NCI-H2107 treated with DMSO at 0.1 percent for 48 hours (cell line): Measurements from ENCODE around the gene KCNIP3.

Experiments
- DNase-seq: peaks from one replicate; lab custom pipeline; 2025; ENCODE audit not compliant: unreplicated experiment; lab: John Stamatoyannopoulos, UW

KCNIP3 gene

DNA sequence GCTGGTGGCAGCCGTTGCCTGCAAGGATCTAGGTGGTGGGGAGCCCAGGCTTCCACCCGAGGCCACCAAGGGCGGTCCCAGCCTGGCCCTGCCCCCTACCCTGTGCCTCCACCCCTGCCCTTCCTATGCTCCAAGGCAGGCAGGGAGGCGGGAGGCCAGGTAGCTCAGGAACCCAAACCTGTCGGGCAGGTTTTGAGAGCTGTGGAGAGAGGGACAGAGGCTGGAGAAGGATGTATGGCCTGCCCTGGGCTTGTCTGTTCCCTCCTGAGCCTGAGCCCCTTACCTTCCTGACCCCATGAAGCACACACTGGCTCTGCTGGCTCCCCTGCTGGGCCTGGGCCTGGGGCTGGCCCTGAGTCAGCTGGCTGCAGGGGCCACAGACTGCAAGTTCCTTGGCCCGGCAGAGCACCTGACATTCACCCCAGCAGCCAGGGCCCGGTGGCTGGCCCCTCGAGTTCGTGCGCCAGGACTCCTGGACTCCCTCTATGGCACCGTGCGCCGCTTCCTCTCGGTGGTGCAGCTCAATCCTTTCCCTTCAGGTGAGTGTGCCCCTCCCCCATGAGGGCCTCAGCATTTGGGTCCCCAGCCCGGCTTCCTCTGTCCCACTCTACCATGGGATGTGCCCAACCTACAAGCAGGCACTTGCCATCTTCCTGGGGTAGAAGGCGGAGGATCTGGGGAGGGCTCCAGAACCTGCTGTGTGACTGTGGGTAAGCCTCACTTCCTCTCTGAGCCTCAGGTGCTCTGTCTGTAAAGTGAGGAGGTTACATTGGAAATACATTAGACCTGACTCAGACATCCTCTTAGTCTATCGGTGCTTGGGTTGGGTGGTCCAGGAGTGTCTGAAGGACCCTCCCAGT is 22.6 kb upstream of the KCNIP3 start, which contains the start of gene PROM2:
Gene PROM2, plus strand, starts transcription at position 159 of the 860 bp plus-strand sequence. Its CDS starts 137 bp downstream, at position 296.
- DNase-seq, result no peak

DNA sequence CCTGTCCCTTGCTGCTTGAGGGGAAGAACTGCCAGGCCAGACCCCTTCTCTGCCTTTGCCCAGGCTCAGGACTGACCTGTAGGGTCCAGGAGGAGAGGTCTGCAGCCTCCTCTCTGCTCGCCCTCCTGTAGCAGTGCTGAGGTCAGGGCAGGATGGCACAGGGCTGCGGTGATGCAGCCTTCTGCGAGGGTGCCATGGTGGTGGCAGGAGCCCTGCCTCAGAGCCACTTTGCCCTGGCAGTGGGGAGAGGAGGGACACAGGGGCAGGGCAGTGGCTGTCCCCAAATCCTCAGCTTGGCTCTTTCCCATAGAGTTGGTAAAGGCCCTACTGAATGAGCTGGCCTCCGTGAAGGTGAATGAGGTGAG is 22.0 kb upstream of the KCNIP3 start:
- DNase-seq, result no peak

DNA sequence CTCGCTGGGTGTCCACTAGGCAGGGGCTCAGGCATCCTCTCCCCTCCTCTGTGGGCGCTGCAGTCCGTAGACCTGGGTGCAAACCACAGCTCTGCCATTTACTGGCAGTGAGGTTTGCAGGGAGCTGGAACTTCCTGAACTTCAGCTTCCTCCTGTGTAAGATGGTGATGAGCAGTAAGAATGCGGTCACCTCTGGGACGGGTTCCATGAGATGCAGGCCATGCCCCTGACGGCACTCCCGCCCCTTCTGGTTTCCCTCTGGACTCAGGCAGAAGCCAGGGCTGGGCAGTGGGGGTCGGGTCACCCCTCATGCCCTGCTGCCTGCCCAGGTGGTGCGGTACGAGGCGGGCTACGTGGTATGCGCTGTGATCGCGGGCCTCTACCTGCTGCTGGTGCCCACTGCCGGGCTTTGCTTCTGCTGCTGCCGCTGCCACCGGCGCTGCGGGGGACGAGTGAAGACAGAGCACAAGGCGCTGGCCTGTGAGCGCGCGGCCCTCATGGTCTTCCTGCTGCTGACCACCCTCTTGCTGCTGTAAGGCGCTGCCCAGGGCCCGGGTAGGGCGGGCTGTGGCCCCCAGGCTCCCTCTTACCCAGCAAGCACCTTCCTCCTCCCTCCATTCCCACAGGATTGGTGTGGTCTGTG is 21.4 kb upstream of the KCNIP3 start:
- no peak for DNase-seq

DNA sequence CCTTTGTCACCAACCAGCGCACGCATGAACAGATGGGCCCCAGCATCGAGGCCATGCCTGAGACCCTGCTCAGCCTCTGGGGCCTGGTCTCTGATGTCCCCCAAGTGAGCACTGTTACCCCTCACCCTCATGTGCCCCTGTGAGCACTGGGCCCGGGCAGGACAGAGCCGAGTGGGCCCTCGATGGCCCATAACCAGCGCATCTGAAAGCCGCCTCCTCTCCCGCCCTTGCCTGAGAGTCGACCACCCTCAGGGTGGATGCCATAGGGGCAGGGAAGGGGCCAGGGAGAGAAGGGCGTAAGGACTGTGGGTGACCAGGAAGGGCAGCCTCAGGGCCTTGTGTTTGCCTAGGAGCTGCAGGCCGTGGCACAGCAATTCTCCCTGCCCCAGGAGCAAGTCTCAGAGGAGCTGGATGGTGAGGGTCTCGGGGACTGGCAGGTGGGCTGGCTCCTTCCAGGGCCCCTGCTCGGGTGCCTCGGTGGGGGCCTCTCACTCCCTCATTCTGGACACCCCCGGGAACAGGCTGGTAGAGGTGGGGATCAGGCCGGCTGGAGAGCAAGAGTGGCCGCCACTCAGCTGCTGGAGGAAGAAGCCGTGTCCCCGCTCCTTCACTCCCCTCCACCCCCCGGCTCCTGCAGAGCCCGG is 20.8 kb upstream of the KCNIP3 start:
- no peak for DNase-seq

DNA sequence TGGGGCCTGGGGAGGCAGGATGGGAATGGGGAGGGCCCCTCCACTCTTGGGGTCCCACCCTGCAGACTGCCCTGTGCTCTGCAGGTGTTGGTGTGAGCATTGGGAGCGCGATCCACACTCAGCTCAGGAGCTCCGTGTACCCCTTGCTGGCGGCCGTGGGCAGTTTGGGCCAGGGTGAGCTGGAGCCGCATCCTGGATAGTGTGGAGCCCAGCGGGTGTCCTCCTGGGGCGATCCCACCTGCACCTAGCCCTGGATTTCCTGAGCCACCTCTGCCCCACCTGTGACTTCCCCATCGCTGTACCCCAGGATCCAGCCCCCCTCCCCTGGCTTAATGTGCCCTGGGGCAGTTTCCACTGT is 20.3 kb upstream of the KCNIP3 start:
- no peak for DNase-seq

DNA sequence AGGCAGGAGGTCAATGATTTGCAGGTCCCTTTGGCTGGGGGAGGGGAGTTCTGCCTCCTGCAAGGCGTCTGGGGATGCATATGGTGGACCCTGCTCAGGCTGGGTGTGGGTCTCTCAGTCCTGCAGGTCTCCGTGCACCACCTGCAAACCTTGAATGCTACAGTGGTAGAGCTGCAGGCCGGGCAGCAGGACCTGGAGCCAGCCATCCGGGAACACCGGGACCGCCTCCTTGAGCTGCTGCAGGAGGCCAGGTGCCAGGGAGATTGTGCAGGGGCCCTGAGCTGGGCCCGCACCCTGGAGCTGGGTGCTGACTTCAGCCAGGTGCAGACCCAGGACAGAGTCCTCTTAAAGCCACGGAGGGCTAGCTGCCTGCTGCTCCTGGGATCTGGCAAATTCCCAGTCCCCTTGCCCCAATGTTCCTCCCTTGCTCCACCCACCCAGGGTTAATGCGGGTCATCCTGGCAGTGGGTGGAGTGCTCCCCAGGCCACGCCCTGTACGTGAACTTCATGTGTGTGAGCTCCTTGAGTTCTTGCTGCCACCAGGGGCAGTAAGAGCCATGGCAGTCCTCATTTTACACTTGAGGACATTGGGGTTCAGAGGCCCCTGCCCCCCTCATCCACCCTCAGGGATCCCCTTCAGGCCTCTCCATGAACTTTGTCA is 19.8 kb upstream of the KCNIP3 start:
- DNase-seq, result no peak

DNA sequence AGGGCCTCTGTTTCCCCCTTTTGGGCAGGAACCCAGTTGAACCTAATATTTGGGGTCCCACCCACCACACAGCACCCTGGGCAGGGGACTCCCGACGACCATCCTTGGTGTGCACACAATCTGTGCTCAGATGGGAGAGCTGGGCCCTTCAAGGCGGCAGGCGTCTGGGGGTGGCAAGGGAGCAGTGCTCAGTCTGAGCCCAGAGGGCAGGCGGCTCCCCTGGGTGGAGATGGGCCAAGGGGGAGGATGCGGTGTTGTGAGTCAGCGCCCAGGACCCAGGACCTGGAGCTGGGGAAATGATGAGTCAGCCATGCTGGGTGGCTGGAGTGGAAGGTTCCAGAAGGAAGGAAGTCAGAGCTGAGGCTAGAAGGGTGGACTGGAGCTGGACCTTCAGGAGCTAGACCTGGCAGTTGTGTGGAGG is 19.1 kb upstream of the KCNIP3 start:
- no peak for DNase-seq

DNA sequence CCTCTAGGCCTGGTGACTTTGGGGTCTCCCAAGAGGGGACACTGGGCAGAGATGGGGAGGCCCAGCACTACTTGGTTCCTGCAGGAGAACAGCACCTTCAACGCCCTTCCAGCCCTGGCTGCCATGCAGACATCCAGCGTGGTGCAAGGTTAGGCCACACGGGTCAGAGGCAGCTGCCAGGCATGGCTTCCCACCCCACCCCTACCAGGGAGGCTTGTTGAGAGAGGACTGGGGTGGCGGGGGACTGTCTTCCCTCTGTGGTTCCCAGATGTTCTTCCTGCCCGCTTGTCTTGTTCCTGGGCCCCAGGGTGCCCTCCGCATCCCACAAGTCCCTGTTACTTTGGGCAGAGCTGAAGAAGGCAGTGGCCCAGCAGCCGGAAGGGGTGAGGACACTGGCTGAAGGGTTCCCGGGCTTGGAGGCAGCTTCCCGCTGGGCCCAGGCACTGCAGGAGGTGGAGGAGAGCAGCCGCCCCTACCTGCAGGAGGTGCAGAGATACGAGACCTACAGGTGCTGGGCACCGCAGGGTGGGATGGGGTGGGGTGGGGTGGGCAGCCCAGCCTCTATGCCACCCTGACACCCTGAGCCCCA is 18.4 kb upstream of the KCNIP3 start:
- no peak for DNase-seq

DNA sequence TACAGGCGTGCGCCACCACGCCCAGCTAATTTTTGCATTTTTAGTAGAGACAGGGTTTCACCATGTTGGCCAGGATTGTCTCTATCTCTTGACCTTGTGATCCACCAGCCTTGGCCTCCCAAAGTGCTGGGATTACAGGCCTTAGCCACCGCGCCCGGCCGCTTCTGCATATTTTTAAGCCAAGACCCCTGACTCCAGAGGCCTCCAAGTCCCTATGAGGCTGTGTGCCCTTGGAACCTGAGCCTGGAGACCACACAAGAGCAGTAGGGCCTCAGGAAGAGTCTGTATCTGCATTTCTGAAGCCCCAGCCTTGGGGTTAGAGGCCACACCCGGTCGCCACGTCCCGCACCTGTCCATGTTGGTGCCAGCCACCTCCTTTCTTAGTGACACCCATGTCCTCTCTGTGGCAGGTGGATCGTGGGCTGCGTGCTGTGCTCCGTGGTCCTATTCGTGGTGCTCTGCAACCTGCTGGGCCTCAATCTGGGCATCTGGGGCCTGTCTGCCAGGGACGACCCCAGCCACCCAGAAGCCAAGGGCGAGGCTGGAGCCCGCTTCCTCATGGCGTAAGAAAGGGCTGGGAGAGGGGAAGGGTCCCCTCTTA is 17.6 kb upstream of the KCNIP3 start:
- no peak for DNase-seq

DNA sequence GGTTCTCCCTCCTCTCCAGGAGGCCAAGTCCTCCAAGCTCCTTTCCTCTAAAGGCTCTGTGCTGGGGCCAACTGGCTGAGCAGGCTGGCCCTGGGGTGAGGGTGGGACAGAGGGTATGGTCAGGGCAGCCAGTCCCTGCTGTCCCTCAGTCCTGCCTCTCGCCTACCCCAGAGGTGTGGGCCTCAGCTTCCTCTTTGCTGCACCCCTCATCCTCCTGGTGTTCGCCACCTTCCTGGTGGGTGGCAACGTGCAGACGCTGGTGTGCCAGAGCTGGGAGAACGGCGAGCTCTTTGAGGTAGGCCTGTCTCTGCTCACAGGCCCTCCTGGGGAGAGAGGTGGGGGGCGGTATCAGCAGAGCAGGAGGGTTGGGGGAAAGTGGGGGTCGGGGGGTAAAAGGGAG is 16.1 kb upstream of the KCNIP3 start:
- DNase-seq, result no peak

DNA sequence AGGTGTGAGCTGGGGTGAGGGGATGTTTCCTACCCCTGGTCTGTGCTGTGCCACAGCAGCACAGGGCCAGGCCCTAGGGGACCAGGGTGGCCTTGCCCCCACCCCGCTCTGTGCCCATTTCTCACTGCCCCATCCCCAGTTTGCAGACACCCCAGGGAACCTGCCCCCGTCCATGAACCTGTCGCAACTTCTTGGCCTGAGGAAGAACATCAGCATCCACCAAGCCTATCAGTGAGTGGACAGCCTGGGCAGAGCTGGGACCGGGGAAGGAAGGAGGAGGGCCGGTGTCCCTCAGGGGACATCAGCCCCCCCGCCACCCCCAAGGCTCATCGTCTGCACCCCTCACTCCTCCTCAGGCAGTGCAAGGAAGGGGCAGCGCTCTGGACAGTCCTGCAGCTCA is 15.4 kb upstream of the KCNIP3 start:
- no peak for DNase-seq

DNA sequence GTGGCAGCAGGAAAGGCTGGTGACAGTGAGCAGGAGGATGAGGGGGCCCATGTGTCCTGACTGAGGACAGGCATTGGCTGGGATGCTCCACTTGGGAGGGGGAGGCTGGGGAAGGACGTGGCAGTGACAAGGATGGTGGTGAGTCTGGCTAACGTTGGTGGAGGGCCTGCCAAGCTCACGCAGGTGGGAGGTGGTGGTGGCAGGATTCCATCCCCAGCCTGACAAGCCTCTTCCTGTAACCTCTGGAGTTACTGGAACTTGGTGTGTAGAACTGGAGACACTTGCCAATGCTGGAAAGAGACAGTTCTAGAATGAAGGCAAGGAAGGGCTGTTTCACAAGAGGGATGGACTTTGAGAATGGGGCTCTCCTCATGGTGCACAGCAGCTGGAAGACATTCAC is 14.7 kb upstream of the KCNIP3 start:
- DNase-seq, result no peak

DNA sequence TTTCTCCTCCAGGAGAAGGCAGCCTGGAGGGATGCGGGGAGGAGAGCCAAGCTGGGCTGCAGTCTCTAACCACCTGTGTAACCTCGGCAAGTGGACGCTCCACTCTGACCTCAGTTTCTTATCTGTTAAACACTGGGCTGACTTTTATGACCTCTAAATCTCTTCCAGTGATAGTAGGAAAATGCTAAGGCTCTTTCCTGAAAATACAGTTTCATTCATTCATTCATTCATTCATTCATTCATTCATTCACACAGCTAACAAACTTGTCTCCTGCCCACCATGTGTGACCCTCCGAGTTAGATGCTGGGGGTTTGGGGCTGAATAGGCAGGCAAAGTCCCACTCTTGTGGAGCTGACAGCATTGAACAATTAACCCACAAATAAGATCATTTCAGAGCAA is 13.6 kb upstream of the KCNIP3 start:
- DNase-seq, result no peak

DNA sequence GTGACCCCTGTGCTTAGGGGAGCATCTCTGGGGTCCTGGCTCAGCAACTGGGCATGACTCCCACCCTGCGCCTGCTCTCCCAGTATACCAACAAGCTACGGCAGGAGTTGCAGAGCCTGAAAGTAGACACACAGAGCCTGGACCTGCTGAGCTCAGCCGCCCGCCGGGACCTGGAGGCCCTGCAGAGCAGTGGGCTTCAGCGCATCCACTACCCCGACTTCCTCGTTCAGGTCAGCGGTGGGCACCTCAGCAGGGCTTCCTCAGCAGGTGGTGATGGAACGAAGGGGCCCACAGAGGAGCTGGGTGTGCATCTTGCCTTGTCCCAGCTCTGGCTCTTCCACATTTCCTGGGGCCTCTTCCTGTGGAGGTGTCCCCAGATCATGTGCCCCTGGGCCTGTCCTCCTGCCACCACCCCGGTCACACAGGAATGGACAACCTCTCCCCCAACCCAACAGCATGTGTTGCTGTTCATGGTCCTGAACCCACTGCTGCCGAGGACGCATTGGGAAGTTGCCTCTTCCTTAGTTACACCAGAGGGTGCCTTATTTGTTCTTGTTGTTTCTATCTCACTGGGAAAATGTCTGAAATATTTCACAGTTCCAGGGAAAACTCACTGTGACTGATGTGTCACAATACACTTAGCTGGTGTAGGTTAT is 12.1 kb upstream of the KCNIP3 start:
- DNase-seq, result no peak

DNA sequence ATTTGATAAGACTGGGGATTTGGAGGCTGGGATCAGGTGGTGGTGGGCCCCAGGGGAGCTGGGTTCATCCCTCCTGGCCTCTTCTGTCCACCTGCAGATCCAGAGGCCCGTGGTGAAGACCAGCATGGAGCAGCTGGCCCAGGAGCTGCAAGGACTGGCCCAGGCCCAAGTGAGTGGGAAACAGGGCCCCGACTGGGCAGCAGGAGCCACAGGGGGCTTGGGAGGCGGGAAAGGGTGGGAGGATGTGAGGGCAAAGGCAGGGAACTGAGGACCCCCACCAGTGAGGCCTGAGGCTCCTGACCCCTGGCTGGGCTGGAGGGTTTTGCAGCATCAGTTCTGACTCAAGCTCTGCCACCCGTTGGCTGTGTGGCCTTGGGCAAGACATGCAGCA is 11.6 kb upstream of the KCNIP3 start:
- DNase-seq, result no peak

DNA sequence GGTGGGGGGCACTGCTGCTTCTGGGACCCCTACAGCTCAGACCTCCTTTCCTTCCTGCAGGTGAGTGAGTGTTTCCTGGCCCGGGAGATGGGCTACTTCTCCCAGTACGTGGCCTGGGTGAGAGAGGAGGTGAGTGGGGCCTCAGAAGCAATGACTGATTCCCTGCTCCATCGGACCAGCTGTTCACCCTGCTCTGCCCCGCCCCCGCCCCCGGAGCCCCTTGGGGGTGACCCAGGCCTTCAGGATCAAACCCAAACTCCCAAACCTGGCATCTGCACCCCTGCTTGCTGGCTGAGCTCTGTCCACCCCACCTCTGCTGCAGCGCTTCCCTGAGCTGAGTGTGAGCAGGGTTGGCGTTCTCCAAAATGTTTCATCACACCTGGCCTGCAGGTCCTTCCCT is 9.8 kb upstream of the KCNIP3 start:
- no peak for DNase-seq

DNA sequence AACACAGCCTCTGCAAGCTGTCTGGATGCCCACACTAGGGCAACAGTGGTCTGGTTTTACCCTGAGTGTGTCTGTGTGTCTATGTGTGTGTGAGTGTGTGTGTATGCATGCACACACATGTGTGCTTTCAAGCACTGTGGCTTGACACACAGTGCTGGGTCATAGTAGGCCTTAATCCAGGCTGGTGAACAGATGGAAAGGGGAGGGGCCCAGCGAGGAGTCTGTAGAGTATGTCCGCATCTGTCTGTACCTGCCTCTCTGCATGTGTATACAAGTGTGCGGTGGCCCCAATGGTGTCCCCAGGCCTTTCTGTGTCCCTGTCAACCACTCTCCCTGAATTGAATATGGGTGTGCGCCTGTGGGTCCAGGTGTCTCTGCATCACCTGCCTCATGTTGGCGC is 9.3 kb upstream of the KCNIP3 start:
- DNase-seq, result no peak

DNA sequence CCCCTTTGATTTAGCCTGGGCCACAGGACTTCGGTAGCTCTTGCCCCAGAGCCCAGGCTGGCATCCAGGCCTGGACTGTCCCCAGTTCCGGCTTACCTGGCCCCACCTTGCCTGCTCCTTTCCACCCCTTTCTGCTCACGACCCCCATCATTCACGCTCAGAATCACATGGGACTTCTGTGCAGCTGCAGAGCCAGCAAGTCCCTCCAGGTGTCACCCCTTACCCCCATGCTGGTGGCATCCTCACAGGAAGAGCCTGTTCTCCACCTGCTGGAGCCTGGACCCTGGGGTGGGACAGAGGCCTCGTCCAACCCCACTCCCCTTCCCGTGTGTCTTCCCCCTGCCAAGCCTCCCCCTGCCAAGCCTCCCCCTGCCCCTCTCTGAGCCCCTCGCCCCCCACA is 7.9 kb upstream of the KCNIP3 start:
- DNase-seq, result no peak

DNA sequence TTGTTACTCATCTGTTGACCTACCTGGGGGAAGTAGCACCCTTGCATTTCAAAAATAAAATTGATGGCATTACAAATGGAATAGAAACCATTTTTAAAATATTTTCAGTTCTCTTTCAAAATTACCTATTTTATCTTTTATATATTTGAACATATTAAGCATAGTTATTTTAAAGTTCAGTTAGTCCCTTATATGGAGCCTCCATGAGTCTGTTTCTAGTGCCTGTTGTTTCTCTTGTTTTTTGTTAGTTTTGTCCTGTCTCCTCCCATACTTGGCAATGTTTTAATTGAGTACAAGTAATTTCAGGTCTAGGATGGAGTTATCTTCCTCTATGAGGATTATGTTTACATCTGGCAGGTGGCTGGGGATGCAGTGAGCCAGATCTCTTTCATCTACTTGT is 5.9 kb upstream of the KCNIP3 start:
- no peak for DNase-seq

DNA sequence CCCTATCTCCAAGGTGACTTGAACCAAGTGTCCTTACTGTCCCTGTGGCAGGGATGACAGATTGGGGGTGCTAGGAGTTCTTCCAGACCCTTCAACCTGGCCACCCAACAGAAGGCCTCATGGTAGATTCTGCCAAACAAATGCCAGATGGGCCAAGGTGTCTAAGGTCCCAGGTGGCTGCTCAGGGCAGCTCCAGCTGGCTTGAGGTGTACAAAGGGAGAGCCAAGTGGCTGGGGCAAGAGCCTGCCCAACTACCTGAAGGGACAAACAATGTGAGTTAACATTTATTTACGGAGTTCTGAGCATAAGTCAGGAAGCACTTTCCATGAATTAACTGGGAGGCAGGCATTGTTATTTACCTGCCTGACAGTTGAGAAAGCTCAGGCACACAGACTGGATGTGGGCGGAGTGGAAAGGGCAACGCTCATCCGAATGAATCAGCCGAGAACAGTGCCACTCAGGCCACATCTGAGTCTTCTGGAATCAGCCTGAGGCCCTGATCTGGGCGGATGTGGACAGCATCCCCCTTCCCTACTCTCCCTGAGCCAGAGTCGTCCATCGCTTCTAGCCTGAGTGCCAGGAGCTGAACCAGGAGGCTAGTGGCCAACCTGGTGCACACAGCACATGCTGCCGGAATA is 4.4 kb upstream of the KCNIP3 start:
- DNase-seq, result no peak
